ENCODE data around the gene XPC. TPM values are rescaled to one million over a fixed set of nuclear protein-coding genes. Genes with fewer than 3 reads are reported as not detected.

XPC gene
- total and polyA plus RNA-seq, 2 of the 8 experiments (the other 6 are each of a cell fraction or from before 2014, with no cell fraction given) = 8.8 to 27.3 TPM

DNA sequence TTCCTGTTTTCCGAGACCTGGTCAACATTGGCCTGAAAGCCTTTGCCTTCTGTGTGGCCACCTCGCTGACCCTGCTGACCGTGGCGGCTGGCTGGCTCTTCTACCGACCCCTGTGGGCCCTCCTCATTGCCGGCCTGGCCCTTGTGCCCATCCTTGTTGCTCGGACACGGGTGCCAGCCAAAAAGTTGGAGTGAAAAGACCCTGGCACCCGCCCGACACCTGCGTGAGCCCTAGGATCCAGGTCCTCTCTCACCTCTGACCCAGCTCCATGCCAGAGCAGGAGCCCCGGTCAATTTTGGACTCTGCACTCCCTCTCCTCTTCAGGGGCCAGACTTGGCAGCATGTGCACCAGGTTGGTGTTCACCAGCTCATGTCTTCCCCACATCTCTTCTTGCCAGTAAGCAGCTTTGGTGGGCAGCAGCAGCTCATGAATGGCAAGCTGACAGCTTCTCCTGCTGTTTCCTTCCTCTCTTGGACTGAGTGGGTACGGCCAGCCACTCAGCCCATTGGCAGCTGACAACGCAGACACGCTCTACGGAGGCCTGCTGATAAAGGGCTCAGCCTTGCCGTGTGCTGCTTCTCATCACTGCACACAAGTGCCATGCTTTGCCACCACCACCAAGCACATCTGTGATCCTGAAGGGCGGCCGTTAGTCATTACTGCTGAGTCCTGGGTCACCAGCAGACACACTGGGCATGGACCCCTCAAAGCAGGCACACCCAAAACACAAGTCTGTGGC, 36.6 kb downstream of the XPC start:
- no peak overlapping the region for H3K4me3 ChIP-seq (ENCODE audit: extremely low read depth in 1 of 4, insufficient read depth in 2 of 4, low read depth in 3 of 4, low read length in 4 of 4)
- no peak overlapping the region for H2BK20ac ChIP-seq (ENCODE audit: low read length)
- no peak overlapping the region for H3K18ac ChIP-seq (ENCODE audit: extremely low read depth, low read length)
- H3K23me2 ChIP-seq (ENCODE audit: low read depth, low read length) = no peaks in the 10 kb centered on the region
- no peak overlapping the region; the same call in 1 of the 2 replicates for H4K8ac ChIP-seq (ENCODE audit: extremely low read depth, insufficient read depth, low read length)
- no peak overlapping the region for H3K4ac ChIP-seq (replicated peaks; ENCODE audit: insufficient read length, low read depth, low read length)
- no peak overlapping the region for H3K14ac ChIP-seq (ENCODE audit: insufficient read length)
- no peak for FAIRE-seq
- H2AFZ ChIP-seq (ENCODE audit: low read length) = no peak overlapping the region
- H2AK5ac ChIP-seq (ENCODE audit: low read depth, low read length) = no peak overlapping the region
- H4K5ac ChIP-seq (ENCODE audit: insufficient read length, low read depth, low read length) = no peak overlapping the region
- 83% methylated on average over 18 of the region's 19 CpGs; no CpG with 5 or more reads in 1 of the 2 experiments for WGBS, 2 experiments (ENCODE audit: extremely low coverage in 1 of 2, insufficient coverage in 1 of 2, insufficient read length in 1 of 2, insufficient replicate concordance in 2 of 2, low coverage in 1 of 2, low lambda C conversion rate in 2 of 2, missing lambda C conversion rate in 1 of 2)
- no peaks in the 10 kb centered on the region for H3K9me3 ChIP-seq (ENCODE audit: insufficient read depth in 2 of 2, low read depth in 1 of 2, low read length in 1 of 2)
- H3K27ac ChIP-seq (ENCODE audit: low read depth, low read length) = no peak overlapping the region
- no peak overlapping the region; a peak in 1 of 7 replicates for H3K9ac ChIP-seq (replicated peaks in 1 of 4; ENCODE audit: extremely low read depth in 1 of 4, low read depth in 3 of 4, low read length in 3 of 4)
- CTCF ChIA-PET (ENCODE audit: partially characterized antibody) = interaction anchor here (0.7 to 1.7 kb wide), 4 partner anchors 11 to 261 kb away, joined by 3 to 6 read pairs (median 4); partner anchors contain the start of gene WNT7A
- DNase-seq (ENCODE audit: low read depth in 1 of 2, low spot score in 2 of 2) = no peak
- H3K36me3 ChIP-seq (ENCODE audit: control insufficient read depth in 2 of 4, insufficient read depth in 4 of 4, low read length in 3 of 4) = peaks cover 0 to 10% (median 6%) of the 10 kb centered on the region in 4 experiments; a peak in 4 of 8 replicates
- H2BK5ac ChIP-seq (ENCODE audit: low read depth, low read length) = no peak overlapping the region
- H3K79me1 ChIP-seq (ENCODE audit: low read depth, low read length) = no peaks in the 10 kb centered on the region
- no peak overlapping the region for H3K4me2 ChIP-seq (ENCODE audit: insufficient read depth in 1 of 2, low read depth in 2 of 2, low read length in 2 of 2)
- no peak overlapping the region for H4K91ac ChIP-seq (replicated peaks; ENCODE audit: insufficient read length, low read length)
- POLR2A ChIA-PET (ENCODE audit: partially characterized antibody) = interaction anchor here (0.9 to 6.2 kb wide), 4 partner anchors 9 to 37 kb away, joined by 3 to 32 read pairs (median 3); partner anchors contain the start of genes CHCHD4, LSM3, TMEM43 and XPC
- H3K23ac ChIP-seq (ENCODE audit: insufficient read length) = no peak overlapping the region
- H3K27me3 ChIP-seq (replicated peaks in 1 of 4; ENCODE audit: control insufficient read depth in 3 of 4, extremely low read depth in 1 of 4, insufficient read depth in 3 of 4, low read length in 3 of 4) = no peaks in the 10 kb centered on the region
- no peaks in the 10 kb centered on the region for H3K79me2 ChIP-seq (ENCODE audit: control insufficient read depth in 1 of 2, insufficient read depth in 2 of 2, low read length in 2 of 2)
- peak overlapping the region; percentile 60; the same call in 1 of the 2 replicates for H2BK12ac ChIP-seq (ENCODE audit: low read depth, low read length)
- no peak overlapping the region for H2BK15ac ChIP-seq (ENCODE audit: low read length)
- H4K20me1 ChIP-seq (replicated peaks in 1 of 2; ENCODE audit: control insufficient read depth in 1 of 2, insufficient read depth in 2 of 2, low read length in 2 of 2) = peaks cover 2 to 10% of the 10 kb centered on the region in 2 experiments
- no peaks in the 10 kb centered on the region; a peak in 3 of 7 replicates for H3K4me1 ChIP-seq (replicated peaks in 1 of 4; ENCODE audit: control insufficient read depth in 3 of 4, insufficient read depth in 4 of 4, low read length in 3 of 4)
- no peak overlapping the region for H2BK120ac ChIP-seq (replicated peaks; ENCODE audit: low read depth, low read length)
- no peak overlapping the region for H3K56ac ChIP-seq (replicated peaks; ENCODE audit: insufficient read length, low read depth, low read length)
- TF ChIP-seq RBBP5 (IDR thresholded peaks at IDR 0.05; ENCODE audit: borderline replicate concordance, low read depth, low read length) = no peak
- TF ChIP-seq EP300 (IDR thresholded peaks at IDR 0.05; ENCODE audit: borderline replicate concordance in 1 of 2, low read depth in 2 of 2, low read length in 2 of 2) = no peak
- no peak for TF ChIP-seq RNF2 (IDR thresholded peaks at IDR 0.05; ENCODE audit: borderline replicate concordance, low read depth, low read length, missing control alignments, poor library complexity, severe bottlenecking)
- TF ChIP-seq, protein P1, sequence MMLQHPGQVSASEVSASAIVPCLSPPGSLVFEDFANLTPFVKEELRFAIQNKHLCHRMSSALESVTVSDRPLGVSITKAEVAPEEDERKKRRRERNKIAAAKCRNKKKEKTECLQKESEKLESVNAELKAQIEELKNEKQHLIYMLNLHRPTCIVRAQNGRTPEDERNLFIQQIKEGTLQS (IDR thresholded peaks at IDR 0.05; ENCODE audit: insufficient read depth, low read depth, low read length) = no peak
- no peak for TF ChIP-seq GTF2F1 (IDR thresholded peaks at IDR 0.05; ENCODE audit: borderline replicate concordance, low read depth, low read length)
- TF ChIP-seq ZNF274 (IDR thresholded peaks at IDR 0.05; ENCODE audit: borderline replicate concordance, extremely low read depth, low read length) = no peak
- TF ChIP-seq CREB1 (IDR thresholded peaks at IDR 0.05) = no peak
- no peak for TF ChIP-seq NANOG (IDR thresholded peaks at IDR 0.05; ENCODE audit: insufficient read depth, low read depth, low read length, poor library complexity, severe bottlenecking)

Measured in H1 (cell line).